NCI-H1694 (cell line): ENCODE results near the gene SUN2.

Source experiments
- DNase-seq: peaks from one replicate; lab custom pipeline; 2025; lab: John Stamatoyannopoulos, UW

SUN2 gene

GRCh38 chr22:38697425-38698089, 58.2 kb downstream of the SUN2 start:
- DNase-seq = no peak

DNA sequence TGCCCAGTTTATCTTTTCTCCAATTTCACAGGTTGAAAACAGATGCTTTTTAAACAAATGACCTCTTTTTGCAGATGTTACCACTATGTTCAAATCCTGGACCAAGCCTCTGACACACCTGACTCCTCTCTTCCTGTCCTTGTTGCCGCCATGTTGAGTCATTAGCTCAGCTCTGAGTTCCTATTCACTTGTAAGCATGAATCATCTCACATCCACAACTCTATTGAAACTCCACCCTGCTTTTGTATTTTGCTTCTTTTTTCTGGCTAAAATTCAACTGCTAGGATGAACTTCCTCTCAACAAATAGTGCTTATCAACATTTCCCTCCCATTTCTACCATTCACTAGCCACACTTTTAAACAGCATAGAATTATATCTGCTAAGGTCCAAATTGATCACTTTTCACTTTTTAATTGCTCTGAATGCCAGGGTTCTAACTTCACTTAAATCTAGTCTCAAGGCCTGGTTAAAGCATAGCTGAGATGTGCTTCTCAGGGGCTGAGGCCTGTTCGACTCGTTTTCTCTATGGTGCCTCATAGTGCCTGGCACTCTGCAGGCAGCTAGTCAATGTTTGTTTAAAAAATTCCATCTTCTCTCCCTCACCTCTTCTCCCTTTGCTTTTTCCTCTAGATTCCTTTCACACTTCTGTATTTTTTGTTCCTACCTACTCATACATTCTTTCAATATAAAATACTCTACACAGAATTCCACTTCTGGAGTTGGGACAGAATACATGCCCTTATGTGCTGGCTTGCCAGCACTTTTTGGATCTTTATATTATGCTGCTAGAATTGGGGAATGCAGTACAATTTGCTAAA, 59.0 kb downstream of the SUN2 start:
- DNase-seq = no peak

- DNase-seq = no peak
Observed at GRCh38 chr22:38694940-38695339, 60.9 kb downstream of the SUN2 start.

DNA sequence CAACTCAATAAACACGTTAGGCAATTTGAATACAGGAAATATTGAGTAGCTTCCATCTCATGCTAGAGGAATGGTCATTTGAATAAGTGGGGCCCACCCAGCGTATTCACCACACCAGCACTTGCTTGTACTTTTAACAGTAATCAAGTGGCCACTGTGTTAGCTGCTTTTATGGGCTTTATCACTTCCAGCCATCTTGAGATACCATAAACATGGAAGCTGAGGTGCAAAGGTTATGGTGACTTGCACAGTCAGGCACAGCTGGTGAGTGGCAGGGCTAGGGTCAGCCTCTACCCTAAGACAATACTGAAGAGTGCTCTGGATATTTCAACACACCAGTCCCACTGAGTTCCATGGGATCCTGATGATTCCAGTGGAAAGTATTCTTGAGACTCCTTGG, 61.7 kb downstream of the SUN2 start:
- DNase-seq = no peak

- DNase-seq = no peak
Observed at GRCh38 chr22:38689651-38690050, 66.1 kb downstream of the SUN2 start.

GRCh38 chr22:38685761-38686160, 70.0 kb downstream of the SUN2 start:
- no peak for DNase-seq

DNA sequence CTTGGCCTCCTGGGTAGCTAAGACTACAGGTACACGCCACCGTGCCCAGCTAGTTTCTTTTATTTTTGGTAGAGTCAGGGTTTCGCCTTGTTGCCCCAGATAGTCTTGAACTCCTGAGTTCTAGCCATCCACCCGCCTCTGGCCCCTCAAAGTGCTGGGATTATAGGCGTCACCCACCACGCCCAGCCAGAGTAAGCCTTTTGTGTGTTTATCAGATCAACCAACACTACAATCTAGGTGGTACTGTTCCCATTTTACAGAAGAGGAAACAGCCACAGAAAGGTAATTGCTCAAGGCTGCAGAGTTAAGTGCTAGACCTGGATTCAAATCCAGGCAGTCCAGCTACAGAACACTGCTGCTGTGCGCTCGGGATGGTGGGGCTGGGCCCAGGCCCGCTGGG, 70.9 kb downstream of the SUN2 start:
- DNase-seq = no peak
